CD14-positive monocyte (primary cell): ENCODE data around the gene EPGN. TPM values are rescaled to one million over a fixed set of nuclear protein-coding genes. Genes with fewer than 3 reads are reported as not detected.
A peak's percentile ranks its signal among the peaks of the same experiment; 100 is the strongest.

ENCODE experiments used
- DNase-seq, 3 donors: peaks; one replicate each; pipeline ENCODE4 v3.0.0-alpha.2; 2011 to 2022
- H2AFZ ChIP-seq: 2 replicates; pipeline ENCODE4 v1.6.0; 2012; ENCODE audit warnings: mild to moderate bottlenecking, low read depth, low read length, inconsistent platforms; ENCODE audit not compliant: insufficient read depth, poor library complexity, severe bottlenecking
- H3K27ac ChIP-seq, 2 donors: 1 replicate in 1 of 2; 2 replicates in 1 of 2; pipeline ENCODE4 v1.5.1; 2012 to 2013; ENCODE audit warnings: low read length in 2 of 2, control low read depth in 1 of 2, inconsistent platforms in 1 of 2, low read depth in 1 of 2, mild to moderate bottlenecking in 1 of 2
- H3K27me3 ChIP-seq, 2 donors: one replicate each; pipeline versions ENCODE4 v1.6.0 to v1.6.1; 2011 to 2013; ENCODE audit warnings: low read length in 2 of 2; ENCODE audit not compliant: control insufficient read depth in 2 of 2, insufficient read depth in 2 of 2
- H3K36me3 ChIP-seq, 2 donors: replicated peaks in 1 of 2; 1 replicate in 1 of 2; 2 replicates in 1 of 2; pipeline versions ENCODE4 v1.5.1 to v1.6.1; 2012 to 2013; ENCODE audit warnings: low read length in 2 of 2, control low read depth in 1 of 2, inconsistent platforms in 1 of 2, mild to moderate bottlenecking in 1 of 2; ENCODE audit not compliant: insufficient read depth in 2 of 2, control insufficient read depth in 1 of 2
- H3K4me1 ChIP-seq, 2 donors: 1 replicate in 1 of 2; 2 replicates in 1 of 2; pipeline versions ENCODE4 v1.5.1 to v1.6.1; 2012 to 2013; ENCODE audit warnings: low read length in 2 of 2, control low read depth in 1 of 2, inconsistent platforms in 1 of 2, mild to moderate bottlenecking in 1 of 2, moderate library complexity in 1 of 2; ENCODE audit not compliant: insufficient read depth in 2 of 2, control insufficient read depth in 1 of 2
- H3K4me2 ChIP-seq: replicated peaks from 2 replicates; pipeline ENCODE3; 2012; ENCODE audit warnings: low read length, moderate library complexity, mild to moderate bottlenecking; ENCODE audit not compliant: poor library complexity, severe bottlenecking; ENCODE audit errors: extremely low read depth
- H3K4me3 ChIP-seq, 3 experiments: fragments of 200-600 bp in 1 of 3; sonication (generic) in 1 of 3; replicated peaks in 1 of 3; 1 replicate in 2 of 3; 2 replicates in 1 of 3; pipeline ENCODE4 v1.5.1; 2011 to 2013; ENCODE audit warnings: low read length in 3 of 3, mild to moderate bottlenecking in 3 of 3, control low read depth in 2 of 3, low read depth in 2 of 3, inconsistent platforms in 1 of 3, moderate library complexity in 1 of 3
- H3K79me2 ChIP-seq: 2 replicates; pipeline ENCODE4 v1.6.0; 2012; ENCODE audit warnings: mild to moderate bottlenecking, control low read depth, inconsistent platforms, low read length, moderate library complexity; ENCODE audit not compliant: insufficient read depth
- H3K9ac ChIP-seq: 2 replicates; pipeline ENCODE4 v1.6.0; 2017; ENCODE audit warnings: low read length, mild to moderate bottlenecking; ENCODE audit not compliant: insufficient read depth, poor library complexity, severe bottlenecking
- H3K9me3 ChIP-seq, 2 donors: replicated peaks in 1 of 2; 1 replicate in 1 of 2; 2 replicates in 1 of 2; pipeline versions ENCODE4 v1.5.1 to v1.6.1; 2012 to 2013; ENCODE audit warnings: low read length in 2 of 2, control low read depth in 1 of 2; ENCODE audit not compliant: control insufficient read depth in 1 of 2, insufficient read depth in 1 of 2
- H4K20me1 ChIP-seq: 2 replicates; pipeline ENCODE4 v1.6.0; 2012; ENCODE audit warnings: mild to moderate bottlenecking, low read length, control low read depth, moderate library complexity; ENCODE audit not compliant: insufficient read depth
- H3K27ac Mint-ChIP-seq, 7 donors: one replicate each; pipeline ENCODE4 v1.8.0; 2020; ENCODE audit warnings: mild to moderate bottlenecking in 7 of 7, mixed read lengths in 7 of 7, moderate library complexity in 6 of 7, inconsistent platforms in 2 of 7
- H3K27me3 Mint-ChIP-seq, 3 donors: one replicate each; pipeline ENCODE4 v1.8.0; 2021 to 2022; ENCODE audit warnings: low read depth in 3 of 3, mild to moderate bottlenecking in 3 of 3, mixed read lengths in 3 of 3, moderate library complexity in 3 of 3, inconsistent platforms in 1 of 3
- H3K36me3 Mint-ChIP-seq, 2 donors: one replicate each; pipeline ENCODE4 v1.8.0; 2020; ENCODE audit warnings: mixed read lengths in 2 of 2, inconsistent platforms in 1 of 2, mild to moderate bottlenecking in 1 of 2
- H3K4me1 Mint-ChIP-seq: one replicate; pipeline ENCODE4 v1.8.0; 2020; ENCODE audit warnings: mild to moderate bottlenecking, mixed read lengths
- H3K4me3 Mint-ChIP-seq, 2 donors: one replicate each; pipeline ENCODE4 v1.8.0; 2020; ENCODE audit warnings: mild to moderate bottlenecking in 2 of 2, mixed read lengths in 2 of 2, moderate library complexity in 1 of 2
- H3K9me3 Mint-ChIP-seq, 7 donors: one replicate each; pipeline ENCODE4 v1.8.0; 2020 to 2022; ENCODE audit warnings: mixed read lengths in 7 of 7, mild to moderate bottlenecking in 6 of 7, moderate library complexity in 6 of 7, inconsistent platforms in 2 of 7
- CTCF ChIP-seq: fragments of 200-600 bp; IDR thresholded peaks from one replicate; pipeline ENCODE4 v1.8.0; 2022; ENCODE audit warnings: antibody characterized with exemption, mild to moderate bottlenecking
- WGBS: methylation state at CpG from one replicate; pipeline ENCODE4 v1.1.5; 2013; ENCODE audit warnings: missing lambda C conversion rate; ENCODE audit not compliant: insufficient coverage; 5-methylcytosine and 5-hydroxymethylcytosine counted together
- intact Hi-C, 2 donors: fragments of 100-400 bp; cut with micrococcal nuclease; formaldehyde crosslinking; loops; one replicate each; pipeline versions ENCODE4 v1.15.0 to v1.15.1; 2023
- polyA plus RNA-seq, 3 donors: library from polyadenylated mRNA; depleted of rRNA in 1 of 3; unstranded in 2 of 3; stranded (reverse) in 1 of 3; fragments of 300-500 nt in 2 of 3; fragments of >200 nt in 1 of 3; fragmentation: Illumina TruSeq in 2 of 3; gene quantifications; 1 replicate in 2 of 3; 2 replicates in 1 of 3; pipeline ENCODE4 v1.2.3, GENCODE V29; 2012 to 2021

The EPGN gene
- polyA plus RNA-seq, 3 donors = not detected

DNA sequence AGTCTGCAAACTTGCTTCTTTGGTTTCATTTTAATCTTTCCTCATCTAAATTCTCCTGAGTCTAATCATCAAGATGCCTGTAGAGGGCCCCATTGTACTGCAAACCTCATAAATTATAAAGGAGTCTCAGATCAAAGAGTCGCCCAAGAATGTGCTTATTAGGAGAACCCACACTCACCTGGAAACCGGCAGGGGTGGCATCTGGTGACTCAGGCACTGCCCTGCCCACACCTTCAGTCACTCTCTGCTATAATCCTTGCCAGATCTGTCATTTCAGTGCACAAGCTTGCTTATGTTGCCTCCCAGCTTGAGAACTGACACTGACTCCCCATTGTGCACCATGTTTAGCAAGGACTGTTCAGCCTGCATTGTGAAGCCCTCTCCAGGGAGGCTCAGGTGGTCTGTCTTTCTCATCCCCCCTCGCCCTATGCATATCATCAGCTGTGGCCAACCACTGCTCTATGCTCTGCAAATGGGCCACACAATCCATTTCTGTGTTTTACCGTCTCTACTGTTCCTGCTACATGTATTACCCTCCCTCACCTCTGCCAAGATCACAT lies 12.4 kb downstream of the EPGN start:
- no peak overlapping the region for H3K27ac ChIP-seq
- peak overlapping the region; percentile 60 to 63 for H3K4me3 Mint-ChIP-seq
- H3K36me3 Mint-ChIP-seq = no peaks in the 10 kb centered on the region
- no peak overlapping the region for H3K4me2 ChIP-seq
- intact Hi-C loops = loop anchor here (5.0 to 10.0 kb wide), 7 partner anchors 47 to 352 kb away; partner anchors contain the start of genes AREG (in 1 of the 2) and EREG (in 1 of the 2)
- H3K4me1 ChIP-seq = peaks cover 4 to 8% of the 10 kb centered on the region in 2 donors
- no peaks in the 10 kb centered on the region for H3K27me3 ChIP-seq
- no peak overlapping the region for H3K9ac ChIP-seq
- no peaks in the 10 kb centered on the region for H3K36me3 ChIP-seq
- 40% methylated on average over 4 of the region's 4 CpGs for WGBS
- TF ChIP-seq CTCF = peak; percentile 81
- no peak overlapping the region for H3K4me3 ChIP-seq
- H3K79me2 ChIP-seq = no peaks in the 10 kb centered on the region
- peak overlapping the region; percentile 38 for H2AFZ ChIP-seq
- H3K9me3 Mint-ChIP-seq = no peaks in the 10 kb centered on the region
- peak overlapping the region in 4 of 7 donors; percentile 6 to 45 (median 24) for H3K27ac Mint-ChIP-seq
- H3K27me3 Mint-ChIP-seq = peaks cover 0 to 2% (median 0%) of the 10 kb centered on the region in 3 donors
- peak; percentile 47 to 77 (median 71) for DNase-seq
- H3K4me1 Mint-ChIP-seq = peaks cover 22% of the 10 kb centered on the region
- no peaks in the 10 kb centered on the region for H3K9me3 ChIP-seq
- no peaks in the 10 kb centered on the region for H4K20me1 ChIP-seq

- no peaks in the 10 kb centered on the region for H3K36me3 ChIP-seq
- H4K20me1 ChIP-seq = no peaks in the 10 kb centered on the region
- H3K4me3 ChIP-seq = no peak overlapping the region
- H3K27me3 Mint-ChIP-seq = peaks cover 0 to 2% (median 0%) of the 10 kb centered on the region in 3 donors
- intact Hi-C loops = loop anchor here (5.0 to 10.0 kb wide), 7 partner anchors 45 to 350 kb away; partner anchors contain the start of genes AREG (in 1 of the 2) and EREG (in 1 of the 2)
- H3K9ac ChIP-seq = no peak overlapping the region
- no peak overlapping the region for H3K4me2 ChIP-seq
- H3K27ac Mint-ChIP-seq = no peak overlapping the region
- H3K9me3 Mint-ChIP-seq = no peaks in the 10 kb centered on the region
- no peak for TF ChIP-seq CTCF
- no peak overlapping the region for H3K4me3 Mint-ChIP-seq
- no peaks in the 10 kb centered on the region for H3K36me3 Mint-ChIP-seq
- H3K79me2 ChIP-seq = no peaks in the 10 kb centered on the region
- H3K27ac ChIP-seq = no peak overlapping the region
- H3K9me3 ChIP-seq = no peaks in the 10 kb centered on the region
- H3K4me1 Mint-ChIP-seq = peaks cover 15% of the 10 kb centered on the region
- no peaks in the 10 kb centered on the region for H3K27me3 ChIP-seq
- no peak for DNase-seq
- no CpG with 5 or more reads among the region's 3 CpGs for WGBS
- peak overlapping the region; percentile 6 for H2AFZ ChIP-seq
- H3K4me1 ChIP-seq = peaks cover 0 to 3% of the 10 kb centered on the region in 2 donors
These were observed 14.0 kb downstream of the EPGN start for GRCh38 chr4:74322301-74322700.
